ENCODE data around the gene DYNC2H1.

Gene DYNC2H1

DNA sequence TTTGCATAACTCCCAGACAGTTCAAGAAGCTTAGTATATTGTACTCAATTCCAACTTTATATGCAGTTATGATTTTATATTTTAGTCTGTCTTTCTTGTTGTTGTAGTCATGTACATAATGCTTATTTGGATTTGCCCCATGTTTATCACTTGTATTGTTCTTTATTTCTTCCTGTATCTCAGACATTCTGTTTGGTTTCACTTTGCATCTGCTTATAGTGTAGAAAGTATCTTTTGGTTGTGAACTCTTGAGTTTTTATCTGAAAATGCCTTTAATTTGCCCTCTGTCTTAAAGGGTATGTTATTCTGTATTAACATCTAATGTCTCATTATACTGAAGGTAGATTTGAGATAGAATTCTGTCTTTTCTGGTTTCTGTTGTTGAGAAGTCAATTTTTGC is 275.4 kb downstream of the DYNC2H1 start:
- H2BK5ac ChIP-seq (ENCODE audit: low read length): no peak overlapping the region
- H3K14ac ChIP-seq (ENCODE audit: low read length): no peak overlapping the region
- no peaks in the 10 kb centered on the region for H3K36me3 ChIP-seq (replicated peaks in 1 of 2; ENCODE audit: control insufficient read depth in 2 of 2, insufficient read depth in 2 of 2, low read length in 2 of 2)
- H3K4me2 ChIP-seq (ENCODE audit: insufficient read depth, low read length, poor library complexity, severe bottlenecking): no peak overlapping the region
- no peak overlapping the region for H2BK120ac ChIP-seq (ENCODE audit: low read depth, low read length)
- no peak overlapping the region for H2BK12ac ChIP-seq (ENCODE audit: low read length)
- H2AK5ac ChIP-seq (ENCODE audit: low read depth, low read length): no peak overlapping the region
- no peak overlapping the region for H4K91ac ChIP-seq (ENCODE audit: low read depth, low read length, poor library complexity)
- no peak overlapping the region for H3K4me3 ChIP-seq (ENCODE audit: low read length in 2 of 2)
- no peaks in the 10 kb centered on the region for H3K79me1 ChIP-seq (ENCODE audit: low read depth, low read length)
- no peak overlapping the region for H4K8ac ChIP-seq (ENCODE audit: low read depth, low read length)
- H3K9ac ChIP-seq (ENCODE audit: low read depth, low read length, poor library complexity): no peak overlapping the region
- no peak overlapping the region for H3K27ac ChIP-seq (replicated peaks; ENCODE audit: low read length)
- H3K18ac ChIP-seq (ENCODE audit: low read length): no peak overlapping the region
- H3K23ac ChIP-seq (ENCODE audit: low read depth, low read length, poor library complexity): no peak overlapping the region
- no peaks in the 10 kb centered on the region for H3K9me3 ChIP-seq (replicated peaks in 1 of 2; ENCODE audit: control insufficient read depth in 2 of 2, insufficient read depth in 1 of 2, low read depth in 1 of 2, low read length in 2 of 2)
- no peak overlapping the region for H3K4ac ChIP-seq (ENCODE audit: low read length)
- H3K4me1 ChIP-seq (ENCODE audit: control insufficient read depth in 2 of 2, insufficient read depth in 1 of 2, low read depth in 1 of 2, low read length in 2 of 2): no peaks in the 10 kb centered on the region
- no peaks in the 10 kb centered on the region for H3K27me3 ChIP-seq (ENCODE audit: control insufficient read depth in 3 of 3, insufficient read depth in 3 of 3, low read depth in 1 of 3, low read length in 3 of 3)
- H2AFZ ChIP-seq (ENCODE audit: low read length): no peak overlapping the region
- no peak for DNase-seq (ENCODE audit: low spot score)
- no peak overlapping the region for H2BK15ac ChIP-seq (ENCODE audit: low read length)

DNA sequence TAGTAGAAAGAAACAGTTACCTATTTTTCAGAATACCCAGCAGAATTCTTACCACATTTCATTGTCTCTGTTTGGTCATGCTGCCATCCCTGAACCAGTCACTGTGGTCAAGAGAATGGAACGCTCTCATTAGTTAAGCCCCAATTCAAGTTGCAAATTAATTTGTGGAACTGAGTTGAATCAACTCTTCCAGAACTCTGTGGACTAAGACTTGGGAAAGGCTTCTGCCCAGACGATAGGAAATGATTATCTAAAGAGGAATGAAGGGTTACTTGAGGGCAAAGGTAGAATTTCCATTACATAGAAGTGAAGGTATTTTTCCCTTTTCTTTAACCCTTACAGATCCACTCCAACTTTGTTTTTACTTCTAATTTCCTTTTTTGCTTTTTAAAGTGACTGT is 286.4 kb downstream of the DYNC2H1 start:
- no peak overlapping the region for H3K14ac ChIP-seq (ENCODE audit: low read length)
- no CpG with 5 or more reads among the region's 2 CpGs for WGBS, 2 donors (ENCODE audit: extremely low coverage in 2 of 2, insufficient read length in 2 of 2, insufficient replicate concordance in 1 of 2)
- DNase-seq (ENCODE audit: low spot score): no peak

DNA sequence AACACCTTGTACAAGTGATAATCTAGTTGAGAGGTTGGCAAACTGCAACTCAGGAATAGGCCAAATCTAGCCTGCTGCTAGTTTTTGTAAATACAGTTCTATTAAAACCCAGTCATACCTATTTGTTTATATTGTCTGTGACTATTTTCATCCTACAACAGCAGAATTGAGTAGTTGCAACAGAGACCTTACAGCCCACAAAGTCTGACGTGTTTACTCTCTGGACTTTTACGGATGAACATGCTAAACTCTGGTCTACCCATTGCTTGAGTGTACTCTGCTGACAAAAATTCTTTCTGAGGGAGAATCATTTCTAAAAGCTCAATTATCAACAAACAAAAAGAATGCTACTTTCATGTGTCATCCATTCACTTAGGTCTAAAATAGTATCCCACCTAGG is 287.0 kb downstream of the DYNC2H1 start:
- H2BK15ac ChIP-seq (ENCODE audit: low read length): no peak overlapping the region
- H3K4ac ChIP-seq (ENCODE audit: low read length): no peak overlapping the region
- no peak for DNase-seq (ENCODE audit: low spot score)
- H3K9me3 ChIP-seq (replicated peaks in 1 of 2; ENCODE audit: control insufficient read depth in 2 of 2, insufficient read depth in 1 of 2, low read depth in 1 of 2, low read length in 2 of 2): no peaks in the 10 kb centered on the region
- peaks cover 2% of the 10 kb centered on the region for H3K79me1 ChIP-seq (ENCODE audit: low read depth, low read length)
- H2BK12ac ChIP-seq (ENCODE audit: low read length): no peak overlapping the region
- H3K4me2 ChIP-seq (ENCODE audit: insufficient read depth, low read length, poor library complexity, severe bottlenecking): no peak overlapping the region
- H4K8ac ChIP-seq (ENCODE audit: low read depth, low read length): no peak overlapping the region
- H3K14ac ChIP-seq (ENCODE audit: low read length): no peak overlapping the region
- no peaks in the 10 kb centered on the region for H3K27me3 ChIP-seq (ENCODE audit: control insufficient read depth in 3 of 3, insufficient read depth in 3 of 3, low read depth in 1 of 3, low read length in 3 of 3)
- no peak overlapping the region for H3K4me3 ChIP-seq (ENCODE audit: low read length in 2 of 2)
- H3K36me3 ChIP-seq (replicated peaks in 1 of 2; ENCODE audit: control insufficient read depth in 2 of 2, insufficient read depth in 2 of 2, low read length in 2 of 2): no peaks in the 10 kb centered on the region
- no peak overlapping the region for H2AK5ac ChIP-seq (ENCODE audit: low read depth, low read length)
- H4K91ac ChIP-seq (ENCODE audit: low read depth, low read length, poor library complexity): no peak overlapping the region
- H2AFZ ChIP-seq (ENCODE audit: low read length): no peak overlapping the region
- no peak overlapping the region for H3K9ac ChIP-seq (ENCODE audit: low read depth, low read length, poor library complexity)
- H3K23ac ChIP-seq (ENCODE audit: low read depth, low read length, poor library complexity): no peak overlapping the region
- H3K4me1 ChIP-seq (ENCODE audit: control insufficient read depth in 2 of 2, insufficient read depth in 1 of 2, low read depth in 1 of 2, low read length in 2 of 2): no peaks in the 10 kb centered on the region
- H3K18ac ChIP-seq (ENCODE audit: low read length): no peak overlapping the region
- no peak overlapping the region for H2BK120ac ChIP-seq (ENCODE audit: low read depth, low read length)
- WGBS, 2 donors (ENCODE audit: extremely low coverage in 2 of 2, insufficient read length in 2 of 2, insufficient replicate concordance in 1 of 2): no CpG with 5 or more reads among the region's 2 CpGs
- no peak overlapping the region for H2BK5ac ChIP-seq (ENCODE audit: low read length)
- no peak overlapping the region for H3K27ac ChIP-seq (replicated peaks; ENCODE audit: low read length)

More for the DNA sequence above, 286.4 kb downstream of the DYNC2H1 start:
- Histone ChIP-seq H4K8ac (ENCODE audit: low read depth, low read length) (no peak overlapping the region), H2BK120ac (ENCODE audit: low read depth, low read length) (no peak overlapping the region), H4K91ac (ENCODE audit: low read depth, low read length, poor library complexity) (no peak overlapping the region), H3K9ac (ENCODE audit: low read depth, low read length, poor library complexity) (no peak overlapping the region), H3K4ac (ENCODE audit: low read length) (no peak overlapping the region), H3K27ac (replicated peaks; ENCODE audit: low read length) (no peak overlapping the region), H2AK5ac (ENCODE audit: low read depth, low read length) (no peak overlapping the region), H3K18ac (ENCODE audit: low read length) (no peak overlapping the region), H3K4me2 (ENCODE audit: insufficient read depth, low read length, poor library complexity, severe bottlenecking) (no peak overlapping the region), H3K4me3 (ENCODE audit: low read length in 2 of 2) (no peak overlapping the region), H3K23ac (ENCODE audit: low read depth, low read length, poor library complexity) (no peak overlapping the region), H2BK15ac (ENCODE audit: low read length) (no peak overlapping the region), H2AFZ (ENCODE audit: low read length) (no peak overlapping the region), H3K27me3 (ENCODE audit: control insufficient read depth in 3 of 3, insufficient read depth in 3 of 3, low read depth in 1 of 3, low read length in 3 of 3) (no peaks in the 10 kb centered on the region), H3K9me3 (replicated peaks in 1 of 2; ENCODE audit: control insufficient read depth in 2 of 2, insufficient read depth in 1 of 2, low read depth in 1 of 2, low read length in 2 of 2) (no peaks in the 10 kb centered on the region), H3K4me1 (ENCODE audit: control insufficient read depth in 2 of 2, insufficient read depth in 1 of 2, low read depth in 1 of 2, low read length in 2 of 2) (no peaks in the 10 kb centered on the region), H2BK12ac (ENCODE audit: low read length) (no peak overlapping the region), H2BK5ac (ENCODE audit: low read length) (no peak overlapping the region), H3K36me3 (replicated peaks in 1 of 2; ENCODE audit: control insufficient read depth in 2 of 2, insufficient read depth in 2 of 2, low read length in 2 of 2) (no peaks in the 10 kb centered on the region), H3K79me1 (ENCODE audit: low read depth, low read length) (peaks cover 2% of the 10 kb centered on the region)

DNA sequence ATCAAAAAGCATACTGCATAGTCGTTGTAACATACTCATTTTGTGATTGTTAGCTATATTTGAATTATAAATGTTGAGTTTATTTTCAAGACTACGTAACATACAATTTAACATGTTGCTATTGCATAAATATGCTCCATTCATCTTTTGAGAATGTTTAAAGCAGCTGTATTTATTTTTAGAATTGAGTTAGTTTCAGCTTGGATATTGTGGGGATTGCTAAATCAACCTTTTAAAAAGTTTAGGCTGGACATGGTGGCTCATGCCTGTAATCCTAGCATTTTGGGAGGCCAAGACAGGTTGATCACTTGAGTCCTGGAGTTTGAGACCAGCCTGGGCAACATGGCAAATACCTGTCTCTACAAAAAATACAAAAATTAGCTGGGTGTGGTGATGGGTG is 288.1 kb downstream of the DYNC2H1 start:
- no peak overlapping the region for H2BK120ac ChIP-seq (ENCODE audit: low read depth, low read length)
- no CpG with 5 or more reads among the region's 2 CpGs for WGBS, 2 donors (ENCODE audit: extremely low coverage in 2 of 2, insufficient read length in 2 of 2, insufficient replicate concordance in 1 of 2)

More for the DNA sequence above, 288.1 kb downstream of the DYNC2H1 start:
- no peak overlapping the region for H3K18ac ChIP-seq (ENCODE audit: low read length)
- no peak overlapping the region for H3K14ac ChIP-seq (ENCODE audit: low read length)
- no peak overlapping the region for H3K27ac ChIP-seq (replicated peaks; ENCODE audit: low read length)
- H3K9ac ChIP-seq (ENCODE audit: low read depth, low read length, poor library complexity): no peak overlapping the region
- no peaks in the 10 kb centered on the region for H3K4me1 ChIP-seq (ENCODE audit: control insufficient read depth in 2 of 2, insufficient read depth in 1 of 2, low read depth in 1 of 2, low read length in 2 of 2)
- H4K91ac ChIP-seq (ENCODE audit: low read depth, low read length, poor library complexity): no peak overlapping the region
- no peak overlapping the region for H2AK5ac ChIP-seq (ENCODE audit: low read depth, low read length)
- H3K9me3 ChIP-seq (replicated peaks in 1 of 2; ENCODE audit: control insufficient read depth in 2 of 2, insufficient read depth in 1 of 2, low read depth in 1 of 2, low read length in 2 of 2): no peaks in the 10 kb centered on the region
- no peak overlapping the region for H3K4me3 ChIP-seq (ENCODE audit: low read length in 2 of 2)
- no peak overlapping the region for H2BK15ac ChIP-seq (ENCODE audit: low read length)
- H3K27me3 ChIP-seq (ENCODE audit: control insufficient read depth in 3 of 3, insufficient read depth in 3 of 3, low read depth in 1 of 3, low read length in 3 of 3): no peaks in the 10 kb centered on the region
- H4K8ac ChIP-seq (ENCODE audit: low read depth, low read length): no peak overlapping the region
- H2AFZ ChIP-seq (ENCODE audit: low read length): no peak overlapping the region
- no peak overlapping the region for H3K4me2 ChIP-seq (ENCODE audit: insufficient read depth, low read length, poor library complexity, severe bottlenecking)
- peaks cover under 1% of the 10 kb centered on the region for H3K79me1 ChIP-seq (ENCODE audit: low read depth, low read length)
- H3K23ac ChIP-seq (ENCODE audit: low read depth, low read length, poor library complexity): no peak overlapping the region
- H3K36me3 ChIP-seq (replicated peaks in 1 of 2; ENCODE audit: control insufficient read depth in 2 of 2, insufficient read depth in 2 of 2, low read length in 2 of 2): no peaks in the 10 kb centered on the region
- H2BK12ac ChIP-seq (ENCODE audit: low read length): no peak overlapping the region
- no peak overlapping the region for H2BK5ac ChIP-seq (ENCODE audit: low read length)
- DNase-seq (ENCODE audit: low spot score): no peak
- no peak overlapping the region for H3K4ac ChIP-seq (ENCODE audit: low read length)

Data from neuronal stem cell (in vitro differentiated cells).